Heart right ventricle (tissue), 16 donors: ENCODE data around the gene SEC31B. TPM values are rescaled to one million over a fixed set of nuclear protein-coding genes. Genes with fewer than 3 reads are reported as not detected.

ENCODE experiments used
- ATAC-seq, 8 donors: fragments of 200-7000 bp; cut with Tn5 transposase; one replicate each; pipeline ENCODE4 v1.9.1; 2020; ENCODE audit warnings: mild to moderate bottlenecking in 8 of 8, moderate library complexity in 8 of 8, moderate number of reproducible peaks in 1 of 8
- DNase-seq, 2 donors: peaks; one replicate each; pipeline ENCODE4 v3.0.0-alpha.2; 2020
- H3K27ac ChIP-seq, 10 donors: fragments of 200-600 bp; sonication (generic) in 2 of 10; one replicate each; pipeline versions ENCODE4 v1.5.0 to v1.8.0; 2020 to 2022; ENCODE audit warnings: mild to moderate bottlenecking in 3 of 10
- H3K27me3 ChIP-seq, 7 donors: fragments of 200-600 bp; one replicate each; pipeline ENCODE4 v1.8.0; 2021 to 2022; ENCODE audit warnings: mild to moderate bottlenecking in 2 of 7
- H3K36me3 ChIP-seq, 9 donors: fragments of 200-600 bp; sonication (generic) in 1 of 9; one replicate each; pipeline versions ENCODE4 v1.5.0 to v1.8.0; 2020 to 2022; ENCODE audit warnings: mild to moderate bottlenecking in 2 of 9
- H3K4me1 ChIP-seq, 9 donors: fragments of 200-600 bp; sonication (generic) in 1 of 9; one replicate each; pipeline versions ENCODE4 v1.5.0 to v1.8.0; 2020 to 2022; ENCODE audit warnings: mild to moderate bottlenecking in 4 of 9
- H3K4me3 ChIP-seq, 10 donors: fragments of 200-600 bp; sonication (generic) in 2 of 10; one replicate each; pipeline versions ENCODE4 v1.5.0 to v1.8.0; 2020 to 2022; ENCODE audit warnings: mild to moderate bottlenecking in 7 of 10, moderate library complexity in 2 of 10
- H3K9me3 ChIP-seq, 11 donors: fragments of 200-600 bp in 10 of 11; sonication (generic) in 2 of 11; one replicate each; pipeline versions ENCODE4 v1.5.0 to v1.8.0; 2013 to 2022; ENCODE audit warnings: mild to moderate bottlenecking in 2 of 11, control low read depth in 1 of 11, moderate library complexity in 1 of 11
- WGBS, 2 donors: extraction: QIAGEN DNeasy Blood & Tissue Kit; methylation state at CpG; one replicate each; pipeline ENCODE4 v1.1.7; 2013; ENCODE audit warnings: inconsistent platforms in 1 of 2; 5-methylcytosine and 5-hydroxymethylcytosine counted together
- intact Hi-C, 10 donors: fragments of 100-400 bp; cut with DNase I; formaldehyde crosslinking; loops; one replicate each; pipeline versions ENCODE4 v1.11.1 to v1.14.2; 2022
- polyA plus RNA-seq, 2 donors: library from polyadenylated mRNA; stranded (reverse); fragments of 200-250 nt; gene quantifications; one replicate each; pipeline ENCODE4 v1.2.3, GENCODE V29; 2013
- total RNA-seq, 10 donors: library from RNA; stranded (reverse); fragmentation: NEBNext Ultra II Directional in 3 of 10; extraction: Animal tissue kit (Norgen Biotek cat#: 25700) in 3 of 10; gene quantifications; one replicate each; pipeline versions ENCODE4 v1.2.1 to v1.2.4, GENCODE V29; 2021 to 2023
- TF ChIP-seq, protein P1 (sequence below), 9 donors: fragments of 200-600 bp; sonication (generic) in 2 of 9; IDR thresholded peaks; one replicate each; pipeline versions ENCODE4 v1.5.0 to v1.8.0; 2021 to 2022; ENCODE audit warnings: antibody characterized with exemption in 9 of 9, mild to moderate bottlenecking in 5 of 9, moderate library complexity in 1 of 9
- donor health status: Arrhythmogenic right ventricular cardiomyopathy.
- donor health status: ischemic (EF 13 %, LVEDD 7.1; RV severe dilation, severe dysfunction).
- donor health status: healthy with polysubstance abuse.
- donor health status: DM: no; HTN: yes; CAD: no.
- donor health status: DM: no; HTN: no; CAD: no.
- donor health status: ischemic (EF 25% LVEDD 6.9; RV normal size, moderate dysfunction).
- donor health status: ischemic (EF 25% LVEDD 5.7; RV mildly dilated, moderate dysfunction).
- donor health status: healthy.
- donor health status: DM: yes; HTN: yes; CAD: no.
- donor health status: Ischemic cardiomyopathy.
- donor health status: ischemic (EF 35%, LVEDD 5.7; RV mildly dilated, moderate dysfunction).
- donor health status: nonischemic (EF 11% LVEDD 7.7; RV severe dilation, severe dysfunction).
- donor health status: DM: yes; HTN: yes; CAD: no.
- donor health status: PGD.
- donor health status: ischemic (EF 29% LVEDD 5.4; RV normal size, mild dysfunction).
- donor health status: nonischemic (EF 23%, LVEDD 6.1; RV moderate dilation, normal function).

The SEC31B gene
- total and polyA plus RNA-seq, 12 donors: 2.7 to 28.2 (median 8.3) TPM

- no peak for DNase-seq
- 58 to 60% methylated on average over 3 of the region's 3 CpGs for WGBS, 2 donors
- H3K4me1 ChIP-seq: peaks cover 0 to 35% (median 0%) of the 10 kb centered on the region in 9 donors
- H3K27me3 ChIP-seq: no peaks in the 10 kb centered on the region
- H3K9me3 ChIP-seq: no peaks in the 10 kb centered on the region
- TF ChIP-seq, protein P1, sequence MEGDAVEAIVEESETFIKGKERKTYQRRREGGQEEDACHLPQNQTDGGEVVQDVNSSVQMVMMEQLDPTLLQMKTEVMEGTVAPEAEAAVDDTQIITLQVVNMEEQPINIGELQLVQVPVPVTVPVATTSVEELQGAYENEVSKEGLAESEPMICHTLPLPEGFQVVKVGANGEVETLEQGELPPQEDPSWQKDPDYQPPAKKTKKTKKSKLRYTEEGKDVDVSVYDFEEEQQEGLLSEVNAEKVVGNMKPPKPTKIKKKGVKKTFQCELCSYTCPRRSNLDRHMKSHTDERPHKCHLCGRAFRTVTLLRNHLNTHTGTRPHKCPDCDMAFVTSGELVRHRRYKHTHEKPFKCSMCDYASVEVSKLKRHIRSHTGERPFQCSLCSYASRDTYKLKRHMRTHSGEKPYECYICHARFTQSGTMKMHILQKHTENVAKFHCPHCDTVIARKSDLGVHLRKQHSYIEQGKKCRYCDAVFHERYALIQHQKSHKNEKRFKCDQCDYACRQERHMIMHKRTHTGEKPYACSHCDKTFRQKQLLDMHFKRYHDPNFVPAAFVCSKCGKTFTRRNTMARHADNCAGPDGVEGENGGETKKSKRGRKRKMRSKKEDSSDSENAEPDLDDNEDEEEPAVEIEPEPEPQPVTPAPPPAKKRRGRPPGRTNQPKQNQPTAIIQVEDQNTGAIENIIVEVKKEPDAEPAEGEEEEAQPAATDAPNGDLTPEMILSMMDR (IDR thresholded peaks at IDR 0.05): peak in 5 of 9 donors; percentile 17 to 52 (median 29)
- peak in 1 of 8 donors; percentile 16 for ATAC-seq
- H3K36me3 ChIP-seq: peaks cover 0 to 87% (median 13%) of the 10 kb centered on the region in 9 donors
- intact Hi-C loops: loop anchor here in 1 of 10 donors (10.0 kb wide), 1 partner anchor 74 kb away; no protein-coding TSS in a partner anchor
- H3K27ac ChIP-seq: peak overlapping the region in 1 of 10 donors; percentile 57
- H3K4me3 ChIP-seq: no peak overlapping the region
These were observed 10.9 kb downstream of the SEC31B start for GRCh38 chr10:100508691-100509150.

DNA sequence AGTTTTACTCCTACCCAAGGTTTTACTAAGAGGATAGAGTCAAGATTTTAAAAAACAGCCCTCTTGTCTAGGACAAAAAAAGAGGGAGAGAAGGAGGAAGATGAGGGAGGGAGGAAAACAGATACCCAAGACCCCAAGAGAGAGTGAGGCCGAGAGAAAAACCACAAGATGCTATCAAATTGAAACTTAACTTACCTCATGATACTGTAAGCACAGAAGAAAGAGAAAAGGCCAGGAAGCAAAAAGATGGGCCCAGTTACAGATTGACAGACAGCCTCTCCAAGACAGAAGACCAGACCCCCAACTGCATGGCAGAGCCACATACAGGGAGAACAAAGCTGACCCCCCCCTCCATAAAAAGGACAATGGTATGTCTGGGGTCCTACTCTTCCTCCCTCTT lies 11.4 kb downstream of the SEC31B start:
- TF ChIP-seq, protein P1 (IDR thresholded peaks at IDR 0.05): no peak
- H3K9me3 ChIP-seq: no peaks in the 10 kb centered on the region
- H3K36me3 ChIP-seq: peaks cover 0 to 91% (median 13%) of the 10 kb centered on the region in 9 donors
- H3K4me1 ChIP-seq: peaks cover 0 to 35% (median 0%) of the 10 kb centered on the region in 9 donors
- ATAC-seq (no peak), DNase-seq (no peak)
- no peaks in the 10 kb centered on the region for H3K27me3 ChIP-seq
- intact Hi-C loops: loop anchor here in 1 of 10 donors (10.0 kb wide), 1 partner anchor 73 kb away; no protein-coding TSS in a partner anchor
- peak overlapping the region in 1 of 10 donors; percentile 57 for H3K27ac ChIP-seq
- 79 to 81% methylated on average over 1 of the region's 1 CpG for WGBS, 2 donors
- H3K4me3 ChIP-seq: no peak overlapping the region

DNA sequence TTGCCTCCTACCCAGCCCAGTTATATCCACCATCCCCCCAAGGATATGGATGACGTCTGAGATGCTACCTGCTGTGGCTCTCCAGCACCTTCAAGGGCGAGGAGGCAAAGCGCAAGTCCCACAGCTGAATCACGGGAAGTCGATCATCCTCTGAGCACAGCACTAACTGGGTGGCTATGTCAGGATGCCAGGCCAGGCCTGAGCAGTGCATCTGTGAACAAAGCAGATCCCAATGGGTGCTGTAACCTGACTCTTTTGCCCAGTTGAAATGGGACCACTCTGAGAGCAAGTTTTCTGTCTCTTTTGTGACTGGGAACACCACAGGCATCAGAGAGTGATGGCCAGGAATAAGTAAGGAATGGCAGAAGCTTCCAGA lies 12.3 kb downstream of the SEC31B start:
- Histone ChIP-seq H3K4me1 (peaks cover 0 to 35% (median 0%) of the 10 kb centered on the region in 9 donors), H3K27me3 (no peaks in the 10 kb centered on the region), H3K27ac (no peak overlapping the region), H3K36me3 (peaks cover 0 to 93% (median 13%) of the 10 kb centered on the region in 9 donors), H3K4me3 (no peak overlapping the region), H3K9me3 (no peaks in the 10 kb centered on the region)
- ATAC-seq (no peak), DNase-seq (no peak)
- intact Hi-C loops: loop anchor here in 1 of 10 donors (10.0 kb wide), 1 partner anchor 73 kb away; no protein-coding TSS in a partner anchor
- TF ChIP-seq, protein P1 (IDR thresholded peaks at IDR 0.05): no peak
- WGBS, 2 donors: 93 to 98% methylated on average over 5 of the region's 5 CpGs

- 96 to 97% methylated on average over 5 of the region's 5 CpGs for WGBS, 2 donors
These were observed 12.9 kb downstream of the SEC31B start for GRCh38 chr10:100506596-100507356.

More at GRCh38 chr10:100506596-100507356, 12.9 kb downstream of the SEC31B start:
- H3K27me3 ChIP-seq: no peaks in the 10 kb centered on the region
- no peaks in the 10 kb centered on the region for H3K9me3 ChIP-seq
- DNase-seq (no peak), ATAC-seq (no peak)
- H3K4me3 ChIP-seq: no peak overlapping the region
- H3K36me3 ChIP-seq: peaks cover 0 to 93% (median 16%) of the 10 kb centered on the region in 9 donors
- intact Hi-C loops: loop anchor here in 1 of 10 donors (10.0 kb wide), 1 partner anchor 72 kb away; no protein-coding TSS in a partner anchor
- H3K27ac ChIP-seq: no peak overlapping the region
- TF ChIP-seq, protein P1 (IDR thresholded peaks at IDR 0.05): no peak
- peaks cover 0 to 33% (median 0%) of the 10 kb centered on the region in 9 donors for H3K4me1 ChIP-seq
